ENCODE data around the gene ZNF70.

DNA sequence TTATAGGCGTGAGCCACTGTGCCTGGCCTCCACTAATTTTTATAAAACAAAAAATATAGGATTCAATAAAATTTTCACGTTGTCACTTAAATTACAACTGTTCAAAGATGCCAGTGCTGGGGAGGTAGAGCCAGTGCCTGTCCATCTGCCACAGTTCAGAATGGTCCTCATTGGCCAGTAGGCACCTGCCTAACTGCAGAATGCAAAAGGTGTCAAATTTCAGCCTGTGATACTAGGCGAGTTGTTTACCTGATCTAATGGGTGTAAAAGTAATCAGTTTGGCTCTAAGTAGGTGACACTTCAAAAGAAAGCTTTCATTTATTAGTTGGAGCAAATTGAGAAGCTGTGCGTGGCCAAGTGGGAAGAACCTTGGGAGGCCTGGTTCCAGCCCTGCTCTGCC lies 38.2 kb upstream of the ZNF70 start:
- no peak for TF ChIP-seq EGR1 (conservative IDR thresholded peaks at IDR 0.05)
- TF ChIP-seq TEAD4 (IDR thresholded peaks at IDR 0.05; ENCODE audit: low read length) = no peak
- no peak for TF ChIP-seq TEAD4 (CRISPR knock-in tag; IDR thresholded peaks at IDR 0.05; ENCODE audit: borderline replicate concordance)
- no peak for TF ChIP-seq ZBTB26 (CRISPR knock-in tag; IDR thresholded peaks at IDR 0.05)
- TF ChIP-seq, protein P1, sequence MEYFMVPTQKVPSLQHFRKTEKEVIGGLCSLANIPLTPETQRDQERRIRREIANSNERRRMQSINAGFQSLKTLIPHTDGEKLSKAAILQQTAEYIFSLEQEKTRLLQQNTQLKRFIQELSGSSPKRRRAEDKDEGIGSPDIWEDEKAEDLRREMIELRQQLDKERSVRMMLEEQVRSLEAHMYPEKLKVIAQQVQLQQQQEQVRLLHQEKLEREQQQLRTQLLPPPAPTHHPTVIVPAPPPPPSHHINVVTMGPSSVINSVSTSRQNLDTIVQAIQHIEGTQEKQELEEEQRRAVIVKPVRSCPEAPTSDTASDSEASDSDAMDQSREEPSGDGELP (CRISPR knock-in tag; IDR thresholded peaks at IDR 0.05; ENCODE audit: borderline replicate concordance) = no peak
- TF ChIP-seq MED1 (CRISPR knock-in tag; IDR thresholded peaks at IDR 0.05; ENCODE audit: borderline replicate concordance) = no peak
- TF ChIP-seq CSDE1 (IDR thresholded peaks at IDR 0.05) = no peak
- no peak for TF ChIP-seq ATF3 (IDR thresholded peaks at IDR 0.05)
- no peak for TF ChIP-seq ATF3 (CRISPR knock-in tag; conservative IDR thresholded peaks at IDR 0.05)
- no peak for TF ChIP-seq HDAC6 (IDR thresholded peaks at IDR 0.05; ENCODE audit: low read depth, low read length)
- TF ChIP-seq, protein P2, sequence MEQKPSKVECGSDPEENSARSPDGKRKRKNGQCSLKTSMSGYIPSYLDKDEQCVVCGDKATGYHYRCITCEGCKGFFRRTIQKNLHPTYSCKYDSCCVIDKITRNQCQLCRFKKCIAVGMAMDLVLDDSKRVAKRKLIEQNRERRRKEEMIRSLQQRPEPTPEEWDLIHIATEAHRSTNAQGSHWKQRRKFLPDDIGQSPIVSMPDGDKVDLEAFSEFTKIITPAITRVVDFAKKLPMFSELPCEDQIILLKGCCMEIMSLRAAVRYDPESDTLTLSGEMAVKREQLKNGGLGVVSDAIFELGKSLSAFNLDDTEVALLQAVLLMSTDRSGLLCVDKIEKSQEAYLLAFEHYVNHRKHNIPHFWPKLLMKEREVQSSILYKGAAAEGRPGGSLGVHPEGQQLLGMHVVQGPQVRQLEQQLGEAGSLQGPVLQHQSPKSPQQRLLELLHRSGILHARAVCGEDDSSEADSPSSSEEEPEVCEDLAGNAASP (IDR thresholded peaks at IDR 0.05) = no peak

Data from K562 (cell line).